GM19240 (cell line): Measurements from ENCODE around the gene BCOR.

Experiments used
- DNase-seq: peaks from one replicate; pipeline ENCODE4 v3.0.0; 2011; ENCODE audit warnings: low spot score; ENCODE audit not compliant: insufficient read length

Gene BCOR

DNA sequence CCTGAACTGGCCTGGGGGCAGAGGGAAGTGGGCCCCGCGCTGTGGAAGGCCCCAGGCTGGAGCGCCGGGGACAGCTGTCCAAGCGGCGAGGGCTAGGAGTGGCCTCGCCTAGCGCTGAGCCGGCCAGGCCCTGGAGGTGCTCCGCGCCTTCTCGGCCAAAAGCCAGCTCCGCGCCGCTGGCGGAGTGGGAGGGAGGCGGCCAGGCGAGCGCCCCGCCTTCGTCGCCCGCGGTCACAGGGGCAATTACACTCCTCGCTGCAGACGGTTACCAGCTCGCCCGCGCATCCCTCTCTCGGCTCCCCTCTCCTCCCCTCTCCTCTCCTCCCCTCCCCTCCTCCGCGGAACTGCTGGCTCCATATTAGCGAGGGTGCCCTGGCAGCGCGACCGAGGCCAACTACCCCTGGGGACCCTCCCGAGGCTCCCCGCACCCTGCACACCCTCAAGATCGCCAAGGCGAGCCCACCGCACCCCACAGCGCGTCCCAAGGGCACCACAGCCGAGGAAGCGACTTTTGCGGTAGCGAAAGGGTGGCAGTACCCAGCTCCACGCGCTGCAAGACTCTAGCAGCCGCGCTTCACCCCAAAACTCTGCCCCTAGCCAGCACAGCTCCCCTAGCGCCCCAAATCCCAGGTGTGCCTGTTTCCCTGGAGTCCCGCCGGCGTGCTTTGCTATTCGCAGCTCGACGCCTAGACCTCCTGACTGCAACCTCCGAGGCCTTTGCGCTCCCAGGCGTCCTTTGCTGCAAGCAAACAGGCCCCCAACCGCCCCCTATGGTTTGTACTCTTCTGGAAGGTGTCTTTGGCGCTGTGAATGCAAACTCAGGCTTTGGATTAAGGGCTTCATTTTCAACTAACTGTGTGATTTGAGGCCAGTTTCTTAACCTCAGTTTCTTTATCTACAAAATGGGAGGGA lies 91.4 kb downstream of the BCOR start:
- no peak for DNase-seq

DNA sequence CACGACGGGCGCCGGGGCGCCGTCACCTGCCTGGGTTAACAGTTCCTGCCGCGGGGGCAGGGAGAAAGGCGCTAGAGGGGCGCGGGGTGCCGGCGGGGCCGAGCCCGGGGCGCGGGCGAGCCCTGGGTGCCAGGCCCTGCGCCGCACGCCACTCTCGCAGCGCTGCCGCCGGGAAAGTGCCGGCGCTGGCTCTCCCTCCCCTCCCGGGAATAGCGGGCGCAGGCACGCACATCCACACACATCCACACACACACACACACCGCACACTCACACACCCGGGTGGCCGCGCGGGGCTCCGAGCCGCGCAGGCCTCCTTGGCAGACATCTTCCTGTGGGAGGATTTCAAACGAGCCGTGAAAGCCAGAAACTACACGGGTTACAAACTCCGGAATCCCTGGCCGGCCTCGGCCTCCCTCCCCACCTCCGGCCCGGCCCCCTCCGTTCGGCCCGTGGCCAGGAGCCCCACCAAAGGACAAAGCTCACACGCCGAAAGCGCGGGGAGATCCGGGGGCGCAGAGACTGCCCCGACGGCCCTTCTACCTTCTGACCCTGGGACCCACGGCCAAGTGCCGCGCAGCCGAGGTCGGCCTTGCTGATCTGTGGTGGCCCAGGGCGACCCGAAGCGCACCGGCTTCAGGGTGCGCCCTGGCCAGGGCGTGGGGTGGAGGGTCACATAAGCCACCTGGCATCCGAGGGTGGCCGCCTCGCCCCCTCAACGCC lies 92.3 kb downstream of the BCOR start:
- DNase-seq, result no peak

DNA sequence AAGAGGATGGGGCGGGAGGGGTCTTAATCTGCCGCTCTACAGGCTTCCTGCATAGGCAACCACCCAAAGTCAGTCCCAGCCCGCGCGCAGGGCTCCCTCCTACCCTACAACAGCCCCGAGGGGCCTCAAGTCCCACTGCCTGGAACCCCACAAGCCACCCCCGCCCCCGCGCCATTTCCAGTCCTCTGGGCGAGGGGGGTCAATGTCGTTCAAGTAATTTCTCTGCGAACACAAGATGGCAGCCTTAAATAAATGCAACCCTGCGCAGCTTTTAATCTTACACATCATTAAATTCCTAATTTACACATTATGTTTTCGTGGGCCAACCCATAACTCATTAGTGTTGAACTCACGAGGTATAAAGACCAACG lies 92.9 kb downstream of the BCOR start:
- no peak for DNase-seq

DNA sequence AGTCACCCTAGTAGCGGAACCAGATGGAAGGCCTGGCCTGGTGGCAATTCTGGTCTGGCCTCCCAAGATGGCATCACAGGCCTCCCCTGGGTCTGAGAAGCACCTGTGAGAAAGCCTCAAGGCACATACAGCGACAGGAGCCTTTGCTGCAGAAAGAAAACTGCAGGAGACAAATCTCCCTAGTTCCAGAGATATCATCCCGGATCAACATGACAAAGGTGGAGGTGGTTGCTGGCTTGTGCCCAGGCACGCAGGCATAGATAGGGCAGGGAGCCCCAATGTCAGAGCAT lies 93.6 kb downstream of the BCOR start:
- DNase-seq, result no peak

DNA sequence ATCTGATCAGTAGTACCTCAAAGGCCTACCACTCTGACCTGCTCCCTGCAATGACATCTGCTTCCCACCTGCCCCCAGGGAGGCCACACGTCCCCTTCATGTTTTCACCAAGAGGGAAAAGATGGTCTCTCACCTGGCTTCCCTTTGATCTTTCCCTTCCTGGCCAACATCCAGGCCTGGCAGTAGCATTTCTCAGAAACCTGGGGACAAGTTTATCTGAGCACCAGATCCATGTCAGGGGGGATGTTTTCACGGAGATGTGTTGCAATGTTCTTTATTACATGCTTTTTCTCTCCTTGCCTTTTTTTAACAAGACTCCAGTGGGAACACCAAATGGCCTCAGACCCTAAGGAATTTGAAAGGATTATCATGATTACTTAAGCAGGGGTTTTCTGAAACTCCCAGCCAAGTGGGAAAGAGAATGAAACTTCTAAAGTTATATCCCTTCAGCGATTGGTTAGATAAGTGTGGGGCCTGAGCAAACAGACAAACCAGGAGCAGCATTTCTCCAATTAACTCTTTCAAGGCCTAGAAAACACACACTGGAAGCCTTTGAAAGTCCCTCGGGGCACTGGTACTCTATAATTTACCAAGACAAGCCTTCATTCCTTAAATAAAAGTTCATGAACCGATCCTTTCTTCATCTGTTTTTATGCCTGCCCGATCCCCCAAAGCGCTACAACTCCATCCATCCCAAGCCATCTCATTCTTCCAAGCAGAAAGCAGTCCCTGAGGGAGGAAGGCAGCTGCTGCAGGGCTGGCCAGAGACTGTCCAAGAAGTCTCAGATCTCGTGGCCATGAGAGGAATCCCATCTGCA lies 94.1 kb downstream of the BCOR start:
- no peak for DNase-seq

DNA sequence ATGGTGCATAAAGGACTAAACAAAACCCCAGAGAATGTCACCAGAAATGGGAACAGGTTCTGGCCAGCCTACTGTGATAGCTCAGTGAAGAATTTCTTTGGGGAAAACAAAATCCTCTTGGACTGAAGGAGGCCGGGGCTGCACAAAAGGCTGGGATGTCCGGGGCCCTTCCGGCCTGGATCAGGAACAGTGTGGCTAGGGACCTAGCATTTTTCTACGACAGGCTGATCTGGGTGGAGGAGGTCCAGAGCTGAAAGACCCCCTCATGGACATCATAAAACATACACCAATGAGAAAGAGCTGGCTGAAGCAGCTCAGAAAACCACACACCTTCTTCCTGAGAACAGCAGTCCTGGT lies 94.7 kb downstream of the BCOR start:
- DNase-seq, result no peak
